Skin epidermis (tissue), 12 donors: ENCODE data around the gene SZRD1.

Source experiments
- H3K27ac ChIP-seq, 21 experiments: fragments of 200-600 bp; sonication (generic) in 11 of 21; one replicate each; pipeline ENCODE4 v1.5.0; 2020; ENCODE audit warnings: mild to moderate bottlenecking in 3 of 21, inconsistent platforms in 2 of 21, moderate library complexity in 2 of 21
- H3K4me3 ChIP-seq, 7 experiments: fragments of 200-600 bp; sonication (generic) in 2 of 7; one replicate each; pipeline ENCODE4 v1.5.0; 2020; ENCODE audit warnings: inconsistent platforms in 2 of 7, mild to moderate bottlenecking in 2 of 7, moderate library complexity in 1 of 7

SZRD1 gene

GRCh38 chr1:16433030-16433429, 66.0 kb downstream of the SZRD1 start:
- Histone ChIP-seq H3K27ac (no peak overlapping the region), H3K4me3 (no peak overlapping the region)

GRCh38 chr1:16434007-16434406, 67.0 kb downstream of the SZRD1 start:
- H3K4me3 ChIP-seq = no peak overlapping the region
- H3K27ac ChIP-seq = no peak overlapping the region

- Histone ChIP-seq H3K27ac (no peak overlapping the region), H3K4me3 (no peak overlapping the region)
Observed at GRCh38 chr1:16434501-16434900, 67.5 kb downstream of the SZRD1 start.

DNA sequence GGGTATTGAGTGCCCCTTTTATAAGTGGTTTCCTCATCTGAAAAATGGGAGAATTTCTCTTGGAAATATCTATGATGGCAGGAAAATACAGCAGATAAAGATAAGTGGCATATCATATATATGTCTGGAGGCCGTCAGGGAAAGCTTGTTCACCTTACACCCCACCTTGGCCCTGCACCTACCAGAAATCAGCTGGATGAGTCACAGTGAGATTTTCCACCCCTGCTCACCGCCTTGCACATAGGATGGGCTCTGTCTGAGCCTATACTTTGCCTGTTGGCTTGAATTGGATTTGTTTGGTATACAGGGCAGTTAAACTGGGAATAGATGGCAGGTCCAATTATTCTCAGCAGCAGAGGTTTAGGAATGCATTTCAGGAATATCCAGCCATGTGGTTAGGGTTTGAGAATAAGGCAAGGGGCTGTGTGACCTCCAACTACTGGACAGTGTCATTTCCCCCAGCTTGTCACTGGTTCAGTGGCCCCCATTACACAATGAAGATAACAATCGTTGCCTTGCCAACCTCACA, 70.0 kb downstream of the SZRD1 start, which contains the start of gene SPATA21:
Gene SPATA21, minus strand, starts transcription at position 479 of the 529 bp plus-strand sequence. CDS start 6,053 bp downstream, outside the sequence.
- no peak within 1 kb of the TSS for H3K27ac ChIP-seq
- H3K4me3 ChIP-seq = no peak within 1 kb of the TSS

DNA sequence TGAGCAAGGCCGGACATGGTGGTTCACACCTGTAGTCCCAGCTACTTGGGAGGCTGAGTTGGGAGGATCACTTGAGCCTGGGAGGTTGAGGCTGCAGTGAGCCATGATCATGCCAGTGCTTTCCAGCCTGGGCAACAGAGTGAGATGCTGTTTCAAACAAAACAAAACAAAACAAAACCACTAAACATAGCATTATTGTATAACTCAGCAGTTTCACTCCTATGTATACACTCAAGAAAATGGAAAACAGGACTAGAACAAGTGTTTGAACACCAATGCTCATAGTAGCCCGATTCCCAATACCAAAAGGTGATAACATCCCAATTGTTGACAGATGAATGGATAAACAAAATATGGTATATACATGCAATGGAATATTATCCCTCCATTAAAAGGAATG, 71.5 kb downstream of the SZRD1 start:
- H3K4me3 ChIP-seq = no peak overlapping the region
- no peak overlapping the region for H3K27ac ChIP-seq

GRCh38 chr1:16438924-16439323, 71.9 kb downstream of the SZRD1 start:
- H3K27ac ChIP-seq = no peak overlapping the region

GRCh38 chr1:16440131-16440469, 73.1 kb downstream of the SZRD1 start:
- Histone ChIP-seq H3K4me3 (peak overlapping the region in 6 of 7 experiments; percentile 80 to 97 (median 90)), H3K27ac (peak overlapping the region in 20 of 21 experiments; percentile 29 to 98 (median 90))

More at GRCh38 chr1:16438924-16439323, 71.9 kb downstream of the SZRD1 start:
- H3K4me3 ChIP-seq = no peak overlapping the region

GRCh38 chr1:16440470-16441281, 73.6 kb downstream of the SZRD1 start, which contains the start of gene NECAP2:
TSS of gene NECAP2 (plus strand) at chr1:16440724. CDS start at chr1:16440762, 38 bp downstream.
- Histone ChIP-seq H3K27ac (peak within 1 kb of the TSS; percentile 32 to 98 (median 90)), H3K4me3 (peak within 1 kb of the TSS; percentile 80 to 97 (median 91))

- Histone ChIP-seq H3K4me3 (peak overlapping the region; percentile 80 to 97 (median 91)), H3K27ac (peak overlapping the region; percentile 32 to 98 (median 90))
Observed at GRCh38 chr1:16441282-16441665, 74.2 kb downstream of the SZRD1 start.

GRCh38 chr1:16442265-16442664, 75.2 kb downstream of the SZRD1 start:
- peak overlapping the region in 6 of 21 experiments; percentile 15 to 98 (median 32) for H3K27ac ChIP-seq
- peak overlapping the region in 2 of 7 experiments; percentile 1 to 95 for H3K4me3 ChIP-seq

DNA sequence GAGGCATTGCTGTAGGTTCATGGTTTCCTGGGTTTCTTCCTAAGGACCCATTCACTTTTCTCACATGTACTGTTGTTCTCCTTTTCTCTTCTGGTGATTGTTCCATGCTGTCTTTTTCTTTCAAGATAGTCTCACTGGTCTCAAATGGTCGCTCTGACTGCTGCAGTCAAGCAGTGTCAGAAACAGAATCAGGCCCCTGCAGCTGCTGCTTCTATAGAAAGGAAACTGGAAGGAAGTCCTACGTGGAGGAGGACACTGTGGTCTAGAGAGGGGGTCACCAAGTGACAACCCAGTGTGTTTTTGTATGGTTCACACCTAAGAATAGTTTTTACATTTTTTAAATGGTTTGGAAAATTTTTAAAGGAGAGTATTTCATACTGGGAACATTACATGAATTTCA, 75.9 kb downstream of the SZRD1 start:
- H3K27ac ChIP-seq = peak overlapping the region in 6 of 21 experiments; percentile 3 to 98 (median 24)
- H3K4me3 ChIP-seq = no peak overlapping the region

GRCh38 chr1:16443975-16444770, 77.1 kb downstream of the SZRD1 start:
- H3K27ac ChIP-seq = peak overlapping the region in 5 of 21 experiments; percentile 3 to 67 (median 57)

DNA sequence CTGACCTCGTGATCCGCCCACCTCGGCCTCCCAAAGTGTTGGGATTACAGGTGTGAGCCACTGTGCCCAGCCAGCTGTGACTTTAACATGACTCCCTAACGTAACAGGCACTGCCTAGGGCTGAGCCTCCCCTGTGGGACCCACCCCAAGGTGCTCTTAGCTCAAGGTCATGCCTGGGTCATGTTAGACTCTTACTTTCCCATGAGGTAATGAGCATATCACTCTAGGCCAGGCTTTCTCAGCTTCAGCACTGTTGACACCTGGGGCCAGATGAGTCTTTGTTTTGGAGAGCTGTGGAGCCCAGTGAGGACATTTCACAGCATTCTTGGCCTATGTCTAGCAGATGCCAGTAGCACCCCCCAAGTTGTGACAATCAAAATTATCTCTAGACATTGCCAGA, 78.0 kb downstream of the SZRD1 start:
- H3K27ac ChIP-seq = peak overlapping the region in 1 of 21 experiments; percentile 13
- H3K4me3 ChIP-seq = no peak overlapping the region

More at GRCh38 chr1:16443975-16444770, 77.1 kb downstream of the SZRD1 start:
- no peak overlapping the region for H3K4me3 ChIP-seq

DNA sequence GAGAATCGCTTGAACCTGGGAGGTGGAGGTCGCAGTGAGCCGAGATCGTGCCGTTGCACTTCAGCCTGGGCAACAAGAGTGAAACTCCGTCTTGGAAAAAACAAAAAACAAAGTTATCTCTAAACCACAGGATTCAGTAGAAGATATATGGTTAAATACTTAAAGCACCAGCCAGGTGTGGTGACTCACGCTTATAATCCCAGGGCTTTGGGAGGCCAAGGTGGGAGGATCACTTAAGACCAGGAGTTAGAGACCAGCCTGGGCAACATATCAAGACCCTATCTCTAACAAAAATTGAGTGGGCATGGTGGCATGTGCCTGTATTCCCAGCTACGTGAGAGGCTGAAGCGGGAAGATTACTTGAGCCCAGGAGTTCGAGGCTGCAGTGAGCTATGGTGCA, 79.1 kb downstream of the SZRD1 start:
- Histone ChIP-seq H3K4me3 (no peak overlapping the region), H3K27ac (no peak overlapping the region)

DNA sequence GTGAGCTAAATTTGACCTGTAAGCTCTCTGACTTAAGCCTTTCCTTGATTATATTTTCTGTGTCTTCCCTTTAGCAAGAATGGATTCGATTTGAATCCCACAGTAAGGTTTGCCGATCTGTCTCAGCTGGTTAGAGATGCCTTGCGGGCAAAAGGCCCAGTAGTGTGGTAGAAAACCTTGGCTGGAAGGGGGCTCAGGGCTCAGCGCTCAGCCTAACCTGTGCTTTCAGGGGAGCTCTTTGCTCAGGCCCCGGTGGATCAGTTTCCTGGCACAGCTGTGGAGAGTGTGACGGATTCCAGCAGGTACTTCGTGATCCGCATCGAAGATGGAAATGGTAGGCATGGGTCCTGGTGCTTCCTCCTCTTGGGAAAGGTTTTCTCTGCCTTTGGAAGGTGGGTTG, 80.6 kb downstream of the SZRD1 start:
- Histone ChIP-seq H3K27ac (no peak overlapping the region), H3K4me3 (no peak overlapping the region)
